ENCODE results near the gene DBT.
"Not testable (repeated sequence)": the region's sequence is repeated elsewhere in the genome, so short reads cannot be mapped to it uniquely, and the experiment has no call there.

Gene DBT

DNA sequence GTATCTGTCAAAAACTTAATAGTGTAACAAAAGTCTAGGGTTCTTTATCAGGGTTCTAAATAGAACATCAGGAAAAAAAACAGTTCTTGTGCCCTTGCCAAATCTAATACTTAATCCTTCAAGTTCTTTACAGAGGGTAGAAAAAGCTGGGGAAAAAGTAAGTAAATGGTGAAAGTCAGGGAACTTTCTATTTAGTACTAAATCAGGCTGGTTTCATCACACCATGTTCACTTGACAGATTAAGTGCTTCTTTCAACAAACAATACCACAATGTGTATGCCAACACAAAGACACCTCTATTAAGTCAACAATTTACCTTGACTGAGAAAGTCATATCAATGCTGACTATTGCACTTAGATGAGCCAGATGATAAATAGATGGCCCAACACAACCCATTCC lies 9.7 kb downstream of the DBT start:
- Histone ChIP-seq H3K27ac (ENCODE audit: low read depth, low read length) (no peak overlapping the region), H3F3A (ENCODE audit: insufficient read depth) (no peaks in the 10 kb centered on the region)

DNA sequence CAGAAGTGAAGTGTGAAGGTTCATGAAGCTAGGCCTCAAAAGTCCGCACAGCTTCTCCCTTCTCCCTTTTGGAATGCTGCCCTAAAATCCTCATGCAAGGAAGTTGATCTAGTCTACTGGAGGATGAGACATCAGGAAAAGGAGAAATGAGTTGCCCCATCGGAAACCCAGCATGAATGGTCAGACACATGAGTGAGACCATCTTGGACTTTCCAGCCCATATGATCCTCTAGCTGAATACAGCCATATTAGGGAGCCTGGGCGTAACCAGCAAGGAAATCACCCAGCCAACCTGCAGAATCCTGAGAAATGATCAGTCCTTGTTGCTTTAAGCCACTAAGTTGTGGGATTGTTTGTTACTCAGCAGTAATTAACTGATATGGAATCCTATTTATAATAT lies 12.5 kb downstream of the DBT start:
- no peaks in the 10 kb centered on the region for H3K79me2 ChIP-seq (ENCODE audit: insufficient read depth, low read length)
- no peak overlapping the region for H3K4me2 ChIP-seq (ENCODE audit: low read depth, low read length, poor library complexity, severe bottlenecking)
- H3K27me3 ChIP-seq (ENCODE audit: low read length): no peaks in the 10 kb centered on the region
- no peaks in the 10 kb centered on the region for H4K20me1 ChIP-seq (ENCODE audit: low read depth, low read length)
- peaks cover 6% of the 10 kb centered on the region; the same call in 1 of the 2 replicates for H3K36me3 ChIP-seq (ENCODE audit: low read length)
- no peaks in the 10 kb centered on the region for H3F3A ChIP-seq (ENCODE audit: insufficient read depth)
- no peak for TF ChIP-seq EZH2phosphoT487 (conservative IDR thresholded peaks at IDR 0.05; ENCODE audit: low read length)
- no peak for TF ChIP-seq CTCF (IDR thresholded peaks at IDR 0.05; ENCODE audit: insufficient read depth, low read length, poor library complexity, severe bottlenecking)
- H3K27ac ChIP-seq (ENCODE audit: low read depth, low read length): no peak overlapping the region
- H3K4me3 ChIP-seq (ENCODE audit: insufficient read depth, low read length, poor library complexity, severe bottlenecking): no peak overlapping the region
- H2AFZ ChIP-seq (ENCODE audit: low read depth, low read length, severe bottlenecking): no peak overlapping the region
- no peaks in the 10 kb centered on the region for H3K9me2 ChIP-seq (replicated peaks; ENCODE audit: insufficient read depth, low read length)
- H3K9ac ChIP-seq (ENCODE audit: low read length): no peak overlapping the region
- no peaks in the 10 kb centered on the region for H3K9me3 ChIP-seq (ENCODE audit: insufficient read depth, low read length)

More for the DNA sequence above, 9.7 kb downstream of the DBT start:
- Histone ChIP-seq H3K79me2 (ENCODE audit: insufficient read depth, low read length) (peaks cover 11% of the 10 kb centered on the region; the same call in 1 of the 2 replicates), H3K4me2 (ENCODE audit: low read depth, low read length, poor library complexity, severe bottlenecking) (no peak overlapping the region), H3K9me3 (ENCODE audit: insufficient read depth, low read length) (no peaks in the 10 kb centered on the region), H3K9ac (ENCODE audit: low read length) (no peak overlapping the region), H4K20me1 (ENCODE audit: low read depth, low read length) (no peaks in the 10 kb centered on the region), H3K4me3 (ENCODE audit: insufficient read depth, low read length, poor library complexity, severe bottlenecking) (no peak overlapping the region), H2AFZ (ENCODE audit: low read depth, low read length, severe bottlenecking) (no peak overlapping the region), H3K27me3 (ENCODE audit: low read length) (no peaks in the 10 kb centered on the region), H3K36me3 (ENCODE audit: low read length) (no peaks in the 10 kb centered on the region; the same call in 1 of the 2 replicates), H3K9me2 (replicated peaks; ENCODE audit: insufficient read depth, low read length) (no peaks in the 10 kb centered on the region)
- TF ChIP-seq CTCF (IDR thresholded peaks at IDR 0.05; ENCODE audit: insufficient read depth, low read length, poor library complexity, severe bottlenecking) (no peak), EZH2phosphoT487 (conservative IDR thresholded peaks at IDR 0.05; ENCODE audit: low read length) (no peak)

DNA sequence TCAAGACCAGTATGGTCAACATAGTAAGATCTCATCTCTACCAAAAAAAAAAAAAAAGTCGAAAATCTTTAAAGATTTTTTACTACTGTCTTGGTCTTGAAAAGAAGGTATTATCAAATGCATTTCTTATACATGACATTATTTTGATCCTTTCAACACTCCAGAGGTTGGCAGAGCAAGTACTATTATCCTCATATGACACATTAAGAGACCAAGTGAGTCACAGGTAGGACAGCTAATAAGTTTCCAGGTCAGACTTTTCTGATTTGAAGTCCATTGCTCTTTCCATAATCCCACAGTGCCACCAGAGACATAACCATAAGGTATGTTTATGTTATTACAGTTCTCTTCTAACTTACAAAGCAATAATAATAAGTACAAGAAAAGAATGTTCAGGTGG lies 15.2 kb downstream of the DBT start:
- no peak for TF ChIP-seq EZH2phosphoT487 (conservative IDR thresholded peaks at IDR 0.05; ENCODE audit: low read length)
- no peak for TF ChIP-seq CTCF (IDR thresholded peaks at IDR 0.05; ENCODE audit: insufficient read depth, low read length, poor library complexity, severe bottlenecking)
- peaks cover 11% of the 10 kb centered on the region; the same call in 1 of the 2 replicates for H3K36me3 ChIP-seq (ENCODE audit: low read length)
- no peak overlapping the region for H3K27ac ChIP-seq (ENCODE audit: low read depth, low read length)

DNA sequence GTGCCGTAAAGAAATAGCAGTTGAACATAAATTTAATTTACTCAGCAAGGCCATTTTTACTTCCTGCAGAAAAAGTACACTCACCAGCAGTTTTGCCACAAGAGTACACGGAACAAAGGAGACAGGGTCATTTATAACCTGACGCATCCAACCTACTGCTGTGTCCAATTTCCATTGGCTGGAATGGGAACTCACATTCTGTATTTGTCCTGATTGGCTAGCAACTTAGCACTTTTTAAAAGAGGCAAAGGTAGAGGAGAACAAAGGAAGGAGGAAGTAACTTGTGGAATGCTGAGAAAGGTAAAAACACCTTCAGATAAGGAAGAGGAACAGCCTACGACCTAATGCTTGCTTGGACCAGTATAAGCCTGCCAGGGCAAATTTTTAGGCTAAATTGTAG lies 16.1 kb downstream of the DBT start:
- not testable (repeated sequence) for H3K9me3 ChIP-seq (ENCODE audit: insufficient read depth, low read length); H3K27ac ChIP-seq (ENCODE audit: low read depth, low read length); H4K20me1 ChIP-seq (ENCODE audit: low read depth, low read length); H3K27me3 ChIP-seq (ENCODE audit: low read length); H3K79me2 ChIP-seq (ENCODE audit: insufficient read depth, low read length); H3K9me2 ChIP-seq (replicated peaks; ENCODE audit: insufficient read depth, low read length); H3K4me3 ChIP-seq (ENCODE audit: insufficient read depth, low read length, poor library complexity, severe bottlenecking); H3F3A ChIP-seq (ENCODE audit: insufficient read depth); H3K4me2 ChIP-seq (ENCODE audit: low read depth, low read length, poor library complexity, severe bottlenecking); H2AFZ ChIP-seq (ENCODE audit: low read depth, low read length, severe bottlenecking); H3K9ac ChIP-seq (ENCODE audit: low read length)
- peaks cover 11% of the 10 kb centered on the region; the same call in 1 of the 2 replicates for H3K36me3 ChIP-seq (ENCODE audit: low read length)

More for the DNA sequence above, 15.2 kb downstream of the DBT start:
- no peaks in the 10 kb centered on the region for H3F3A ChIP-seq (ENCODE audit: insufficient read depth)
- no peaks in the 10 kb centered on the region for H3K27me3 ChIP-seq (ENCODE audit: low read length)
- no peaks in the 10 kb centered on the region for H3K9me3 ChIP-seq (ENCODE audit: insufficient read depth, low read length)
- H3K9me2 ChIP-seq (replicated peaks; ENCODE audit: insufficient read depth, low read length): no peaks in the 10 kb centered on the region
- H3K79me2 ChIP-seq (ENCODE audit: insufficient read depth, low read length): no peaks in the 10 kb centered on the region
- no peak overlapping the region for H2AFZ ChIP-seq (ENCODE audit: low read depth, low read length, severe bottlenecking)
- no peak overlapping the region for H3K9ac ChIP-seq (ENCODE audit: low read length)
- no peaks in the 10 kb centered on the region for H4K20me1 ChIP-seq (ENCODE audit: low read depth, low read length)
- no peak overlapping the region for H3K4me2 ChIP-seq (ENCODE audit: low read depth, low read length, poor library complexity, severe bottlenecking)
- no peak overlapping the region for H3K4me3 ChIP-seq (ENCODE audit: insufficient read depth, low read length, poor library complexity, severe bottlenecking)

All from SU-DHL-6 (cell line).